Ishikawa (cell line): ENCODE results near the gene MGAT2.
A peak's percentile ranks its signal among the peaks of the same experiment; 100 is the strongest.

Experiments
- CEBPB ChIP-seq: IDR thresholded peaks from 2 replicates; pipeline ENCODE4 v1.6.1; 2012
- EGR1 ChIP-seq: IDR thresholded peaks from 2 replicates; pipeline ENCODE4 v1.6.1; 2012
- EP300 ChIP-seq: IDR thresholded peaks from 2 replicates; pipeline ENCODE4 v1.6.1; 2012; ENCODE audit warnings: borderline replicate concordance
- FOXM1 ChIP-seq: IDR thresholded peaks from 2 replicates; pipeline ENCODE4 v1.6.1; 2012; ENCODE audit warnings: low read depth, borderline replicate concordance
- TAF1 ChIP-seq: IDR thresholded peaks from 2 replicates; pipeline ENCODE4 v1.6.1; 2012; ENCODE audit warnings: low read depth, mild to moderate bottlenecking
- YY1 ChIP-seq: IDR thresholded peaks from 2 replicates; pipeline ENCODE4 v1.6.1; 2012; ENCODE audit warnings: low read depth
- TF ChIP-seq, protein P1 (sequence below): IDR thresholded peaks from 2 replicates; pipeline ENCODE4 v1.6.1; 2012; ENCODE audit warnings: low read depth, mild to moderate bottlenecking
- TF ChIP-seq, protein P2 (sequence below): IDR thresholded peaks from 2 replicates; pipeline ENCODE4 v1.6.1; 2012

DNA sequence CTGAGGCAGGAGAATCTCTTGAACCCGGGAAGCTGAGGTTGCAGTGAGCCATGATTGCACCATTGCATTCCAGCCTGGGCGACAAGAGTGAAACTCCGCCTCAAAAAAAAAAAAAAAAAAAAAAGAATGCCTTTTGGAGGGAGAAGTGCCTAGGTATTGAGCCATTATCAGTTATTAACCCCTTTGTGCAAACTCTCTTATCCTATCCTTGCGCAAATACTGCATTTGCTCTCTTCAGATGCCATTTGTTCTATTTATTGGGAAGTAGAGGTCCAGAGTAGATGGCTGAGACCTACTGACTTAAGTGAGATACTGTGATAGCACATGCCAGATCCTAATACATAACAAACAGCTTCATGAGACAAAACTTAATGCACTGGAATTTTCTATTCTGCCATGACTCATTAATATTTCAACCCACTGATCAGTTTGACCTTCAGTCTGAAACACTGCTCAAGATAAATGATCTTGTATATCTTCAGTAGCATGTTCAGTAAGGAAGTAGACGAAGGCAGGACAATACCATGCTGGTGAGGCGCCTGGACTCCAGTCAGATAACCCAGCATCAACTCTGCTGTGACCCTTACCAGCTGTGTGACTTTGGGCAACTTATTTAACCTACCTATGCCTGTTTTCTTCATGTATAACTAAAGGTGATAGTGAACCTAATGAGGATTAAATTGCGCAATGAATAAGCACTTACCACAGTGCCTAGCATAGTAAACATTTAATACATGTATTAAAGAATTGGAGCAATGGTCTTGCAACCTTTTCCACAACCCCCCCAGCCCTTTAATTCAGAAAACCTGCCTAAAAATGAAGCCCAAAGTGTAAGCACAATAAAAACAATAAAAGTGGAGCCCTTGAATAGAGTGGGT is 20.2 kb downstream of the MGAT2 start:
- TF ChIP-seq EP300 (no peak), TAF1 (no peak), FOXM1 (no peak), YY1 (no peak), CEBPB (peak; percentile 87), EGR1 (no peak)
- TF ChIP-seq, protein P1, sequence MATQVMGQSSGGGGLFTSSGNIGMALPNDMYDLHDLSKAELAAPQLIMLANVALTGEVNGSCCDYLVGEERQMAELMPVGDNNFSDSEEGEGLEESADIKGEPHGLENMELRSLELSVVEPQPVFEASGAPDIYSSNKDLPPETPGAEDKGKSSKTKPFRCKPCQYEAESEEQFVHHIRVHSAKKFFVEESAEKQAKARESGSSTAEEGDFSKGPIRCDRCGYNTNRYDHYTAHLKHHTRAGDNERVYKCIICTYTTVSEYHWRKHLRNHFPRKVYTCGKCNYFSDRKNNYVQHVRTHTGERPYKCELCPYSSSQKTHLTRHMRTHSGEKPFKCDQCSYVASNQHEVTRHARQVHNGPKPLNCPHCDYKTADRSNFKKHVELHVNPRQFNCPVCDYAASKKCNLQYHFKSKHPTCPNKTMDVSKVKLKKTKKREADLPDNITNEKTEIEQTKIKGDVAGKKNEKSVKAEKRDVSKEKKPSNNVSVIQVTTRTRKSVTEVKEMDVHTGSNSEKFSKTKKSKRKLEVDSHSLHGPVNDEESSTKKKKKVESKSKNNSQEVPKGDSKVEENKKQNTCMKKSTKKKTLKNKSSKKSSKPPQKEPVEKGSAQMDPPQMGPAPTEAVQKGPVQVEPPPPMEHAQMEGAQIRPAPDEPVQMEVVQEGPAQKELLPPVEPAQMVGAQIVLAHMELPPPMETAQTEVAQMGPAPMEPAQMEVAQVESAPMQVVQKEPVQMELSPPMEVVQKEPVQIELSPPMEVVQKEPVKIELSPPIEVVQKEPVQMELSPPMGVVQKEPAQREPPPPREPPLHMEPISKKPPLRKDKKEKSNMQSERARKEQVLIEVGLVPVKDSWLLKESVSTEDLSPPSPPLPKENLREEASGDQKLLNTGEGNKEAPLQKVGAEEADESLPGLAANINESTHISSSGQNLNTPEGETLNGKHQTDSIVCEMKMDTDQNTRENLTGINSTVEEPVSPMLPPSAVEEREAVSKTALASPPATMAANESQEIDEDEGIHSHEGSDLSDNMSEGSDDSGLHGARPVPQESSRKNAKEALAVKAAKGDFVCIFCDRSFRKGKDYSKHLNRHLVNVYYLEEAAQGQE = no peak
- TF ChIP-seq, protein P2, sequence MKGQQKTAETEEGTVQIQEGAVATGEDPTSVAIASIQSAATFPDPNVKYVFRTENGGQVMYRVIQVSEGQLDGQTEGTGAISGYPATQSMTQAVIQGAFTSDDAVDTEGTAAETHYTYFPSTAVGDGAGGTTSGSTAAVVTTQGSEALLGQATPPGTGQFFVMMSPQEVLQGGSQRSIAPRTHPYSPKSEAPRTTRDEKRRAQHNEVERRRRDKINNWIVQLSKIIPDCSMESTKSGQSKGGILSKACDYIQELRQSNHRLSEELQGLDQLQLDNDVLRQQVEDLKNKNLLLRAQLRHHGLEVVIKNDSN = no peak
